WTC11 (cell line): Measurements from ENCODE around the gene ZNF407. TPM values are rescaled to one million over a fixed set of nuclear protein-coding genes. Genes with fewer than 3 reads are reported as not detected.

Experiments
- ATAC-seq: fragments of 200-7000 bp; cut with Tn5 transposase; 2 replicates; pipeline ENCODE4 v1.10.0; 2021; ENCODE audit warnings: mild to moderate bottlenecking, moderate library complexity
- CTCF ChIA-PET: fragments of 300-600 bp; sonication (Branson Sonifier 250); formaldehyde crosslinking; loops from one replicate; lab custom pipeline; 2021; ENCODE audit warnings: antibody characterized with exemption; lab: Charles Lee
- POLR2A ChIA-PET: fragments of 350-600 bp; sonication (Branson Sonifier 250); formaldehyde crosslinking; loops from one replicate; lab custom pipeline; 2021; ENCODE audit warnings: antibody characterized with exemption; lab: Charles Lee
- DNase-seq: peaks from one replicate; pipeline ENCODE4 v3.0.0; 2021; ENCODE audit warnings: low spot score
- H3K27ac Mint-ChIP-seq: 2 replicates; pipeline ENCODE4 v1.8.0; 2021; ENCODE audit warnings: mixed read lengths
- H3K27me3 Mint-ChIP-seq: 2 replicates; pipeline ENCODE4 v1.8.0; 2021; ENCODE audit warnings: low read depth, mild to moderate bottlenecking, moderate library complexity, mixed read lengths
- H3K36me3 Mint-ChIP-seq: 2 replicates; pipeline ENCODE4 v1.8.0; 2021; ENCODE audit warnings: mixed read lengths
- H3K4me1 Mint-ChIP-seq: 2 replicates; pipeline ENCODE4 v1.8.0; 2022; ENCODE audit warnings: mixed read lengths
- H3K4me3 Mint-ChIP-seq: 2 replicates; pipeline ENCODE4 v1.8.0; 2021; ENCODE audit warnings: mild to moderate bottlenecking, moderate library complexity, mixed read lengths
- H3K9me3 Mint-ChIP-seq: 2 replicates; pipeline ENCODE4 v1.8.0; 2021; ENCODE audit warnings: mixed read lengths
- ATF2 ChIP-seq: sonication (generic); formaldehyde crosslinking; IDR thresholded peaks from 2 replicates; pipeline ENCODE4 v1.8.1; 2022; ENCODE audit warnings: low read depth, missing genetic modification reagents, borderline replicate concordance
- ATF3 ChIP-seq: sonication (generic); formaldehyde crosslinking; conservative IDR thresholded peaks from 2 replicates; pipeline ENCODE4 v1.8.1; 2022; ENCODE audit warnings: mild to moderate bottlenecking, missing genetic modification reagents
- ATF6 ChIP-seq: sonication (generic); formaldehyde crosslinking; IDR thresholded peaks from 2 replicates; pipeline ENCODE4 v1.8.1; 2023; ENCODE audit warnings: mild to moderate bottlenecking, missing genetic modification reagents
- CBFB ChIP-seq: sonication (generic); formaldehyde crosslinking; IDR thresholded peaks from 2 replicates; pipeline ENCODE4 v1.8.1; 2022; ENCODE audit warnings: mild to moderate bottlenecking, low read depth, missing genetic modification reagents
- CTCF ChIP-seq: fragments of 200-600 bp; IDR thresholded peaks from 2 replicates; pipeline ENCODE4 v1.8.0; 2022; ENCODE audit warnings: antibody characterized with exemption
- E2F1 ChIP-seq: sonication (generic); formaldehyde crosslinking; IDR thresholded peaks from 2 replicates; pipeline ENCODE4 v1.8.0; 2022; ENCODE audit warnings: mild to moderate bottlenecking, missing genetic modification reagents
- E2F4 ChIP-seq: sonication (generic); formaldehyde crosslinking; IDR thresholded peaks from 2 replicates; pipeline ENCODE4 v1.8.1; 2022; ENCODE audit warnings: low read depth, mild to moderate bottlenecking, moderate library complexity, missing genetic modification reagents, borderline replicate concordance
- E2F5 ChIP-seq: sonication (generic); formaldehyde crosslinking; IDR thresholded peaks from 2 replicates; pipeline ENCODE4 v1.8.1; 2022; ENCODE audit warnings: mild to moderate bottlenecking, moderate library complexity, missing genetic modification reagents
- ETV6 ChIP-seq: sonication (generic); formaldehyde crosslinking; IDR thresholded peaks from 2 replicates; pipeline ENCODE4 v1.8.1; 2022; ENCODE audit warnings: mild to moderate bottlenecking, missing genetic modification reagents
- IRF2 ChIP-seq: sonication (generic); formaldehyde crosslinking; IDR thresholded peaks from 2 replicates; pipeline ENCODE4 v1.8.0; 2022; ENCODE audit warnings: low read depth, missing genetic modification reagents, borderline replicate concordance
- KAT7 ChIP-seq: sonication (generic); formaldehyde crosslinking; IDR thresholded peaks from 2 replicates; pipeline ENCODE4 v1.8.1; 2023; ENCODE audit warnings: missing genetic modification reagents, mild to moderate bottlenecking, borderline replicate concordance
- MLX ChIP-seq: sonication (generic); formaldehyde crosslinking; IDR thresholded peaks from 2 replicates; pipeline ENCODE4 v1.8.1; 2023; ENCODE audit warnings: mild to moderate bottlenecking, missing genetic modification reagents, moderate library complexity
- MXD4 ChIP-seq: fragments of 250-450 bp; sonication (Bioruptor Pico); IDR thresholded peaks from 2 replicates; pipeline ENCODE4 v1.8.0; 2021; ENCODE audit warnings: mild to moderate bottlenecking, moderate library complexity, borderline replicate concordance
- RORB ChIP-seq: fragments of 250-450 bp; sonication (Bioruptor Pico); IDR thresholded peaks from 2 replicates; pipeline ENCODE4 v1.9.0; 2021; ENCODE audit warnings: mild to moderate bottlenecking
- SMAD3 ChIP-seq: sonication (generic); formaldehyde crosslinking; IDR thresholded peaks from 2 replicates; pipeline ENCODE4 v1.8.0; 2022; ENCODE audit warnings: missing genetic modification reagents, mild to moderate bottlenecking, borderline replicate concordance
- SMAD4 ChIP-seq: sonication (generic); formaldehyde crosslinking; IDR thresholded peaks from 2 replicates; pipeline ENCODE4 v1.8.0; 2022; ENCODE audit warnings: mild to moderate bottlenecking, missing genetic modification reagents
- SOX15 ChIP-seq: fragments of 250-450 bp; sonication (Bioruptor Pico); IDR thresholded peaks from 2 replicates; pipeline ENCODE4 v1.9.0; 2021; ENCODE audit warnings: mild to moderate bottlenecking
- USF1 ChIP-seq: sonication (generic); formaldehyde crosslinking; IDR thresholded peaks from 2 replicates; pipeline ENCODE4 v1.8.0; 2022; ENCODE audit warnings: mild to moderate bottlenecking, missing genetic modification reagents
- ZNF219 ChIP-seq: sonication (generic); formaldehyde crosslinking; IDR thresholded peaks from 2 replicates; pipeline ENCODE4 v1.8.0; 2023; ENCODE audit warnings: missing genetic modification reagents, mild to moderate bottlenecking, borderline replicate concordance
- ZNF263 ChIP-seq: sonication (generic); formaldehyde crosslinking; IDR thresholded peaks from 2 replicates; pipeline ENCODE4 v1.8.1; 2022; ENCODE audit warnings: low read depth, mild to moderate bottlenecking, moderate library complexity, missing genetic modification reagents
- ZNF396 ChIP-seq: fragments of 250-450 bp; sonication (Bioruptor Pico); IDR thresholded peaks from 2 replicates; pipeline ENCODE4 v1.8.0; 2021; ENCODE audit warnings: mild to moderate bottlenecking, moderate library complexity, borderline replicate concordance
- ZNF416 ChIP-seq: fragments of 250-450 bp; sonication (Bioruptor Pico); IDR thresholded peaks from 2 replicates; pipeline ENCODE4 v1.9.0; 2021; ENCODE audit warnings: mild to moderate bottlenecking, inconsistent platforms
- ZSCAN18 ChIP-seq: fragments of 250-450 bp; sonication (Bioruptor Pico); IDR thresholded peaks from 2 replicates; pipeline ENCODE4 v2.1.2; 2022; ENCODE audit warnings: mild to moderate bottlenecking, moderate library complexity
- total RNA-seq: library from RNA; stranded (reverse); gene quantifications from 3 replicates; pipeline ENCODE4 v1.2.3, GENCODE V29; 2021

Gene ZNF407
- total RNA-seq, 1 experiment from 2014 or later: 6.5 TPM

- H3K27ac Mint-ChIP-seq: no peak overlapping the region
- H3K4me3 Mint-ChIP-seq: no peak overlapping the region
- H3K4me1 Mint-ChIP-seq: peaks cover 4% of the 10 kb centered on the region
- H3K9me3 Mint-ChIP-seq: no peaks in the 10 kb centered on the region; the same call in 1 of the 2 replicates
- ChIA-PET POLR2A (no interaction called here), CTCF (no interaction called here)
- DNase-seq (no peak), ATAC-seq (no peak)
- TF ChIP-seq MLX (CRISPR knock-in tag) (no peak), MXD4 (CRISPR knock-in tag) (no peak), ZNF219 (CRISPR knock-in tag) (no peak), E2F5 (CRISPR knock-in tag) (no peak), ATF2 (CRISPR knock-in tag) (no peak), ATF3 (CRISPR knock-in tag) (no peak), SMAD3 (CRISPR knock-in tag) (no peak), RORB (no peak), SMAD4 (CRISPR knock-in tag) (no peak), ZNF396 (no peak), E2F4 (no peak), ZSCAN18 (CRISPR knock-in tag) (no peak), IRF2 (no peak), ZNF416 (CRISPR knock-in tag) (no peak)
- H3K27me3 Mint-ChIP-seq: no peaks in the 10 kb centered on the region
- H3K36me3 Mint-ChIP-seq: no peaks in the 10 kb centered on the region
Measured at GRCh38 chr18:74982946-74983635, 385.4 kb downstream of the ZNF407 start.

GRCh38 chr18:74989134-74989533 is 391.5 kb downstream of the ZNF407 start:
- ChIA-PET POLR2A (no interaction called here), CTCF (no interaction called here)
- H3K36me3 Mint-ChIP-seq: no peaks in the 10 kb centered on the region
- H3K9me3 Mint-ChIP-seq: no peaks in the 10 kb centered on the region
- no peak overlapping the region for H3K4me3 Mint-ChIP-seq
- H3K4me1 Mint-ChIP-seq: peaks cover 8% of the 10 kb centered on the region
- H3K27me3 Mint-ChIP-seq: no peaks in the 10 kb centered on the region
- no peak overlapping the region for H3K27ac Mint-ChIP-seq
- DNase-seq: no peak
- no peak for ATAC-seq
- TF ChIP-seq ATF6 (CRISPR knock-in tag) (no peak), CTCF (no peak), CBFB (CRISPR knock-in tag) (no peak), RORB (no peak), SOX15 (CRISPR knock-in tag) (no peak), E2F1 (CRISPR knock-in tag) (no peak), ETV6 (CRISPR knock-in tag) (no peak), ATF3 (CRISPR knock-in tag) (no peak), KAT7 (CRISPR knock-in tag) (no peak), USF1 (no peak), ZNF263 (no peak)
